ENCODE results near the gene MCMBP.

Gene MCMBP

GRCh38 chr10:119781498-119781897 lies 91.1 kb downstream of the MCMBP start:
- no peak for DNase-seq

GRCh38 chr10:119780879-119781480 lies 91.7 kb downstream of the MCMBP start:
- no peak for DNase-seq

Data from activated gamma-delta T cell (primary cell).